HTR-8/SVneo (cell line): ENCODE data around the gene ARHGAP19.

ENCODE experiments used
- DNase-seq: peaks from one replicate; pipeline ENCODE4 v3.0.0; 2011; ENCODE audit warnings: low spot score, mixed read lengths; ENCODE audit not compliant: insufficient read length
- FAIRE-seq: peaks from 2 replicates; lab custom pipeline; 2011; peaks lifted over from hg19 to GRCh38; lab: Jason Lieb, UNC

Gene ARHGAP19

DNA sequence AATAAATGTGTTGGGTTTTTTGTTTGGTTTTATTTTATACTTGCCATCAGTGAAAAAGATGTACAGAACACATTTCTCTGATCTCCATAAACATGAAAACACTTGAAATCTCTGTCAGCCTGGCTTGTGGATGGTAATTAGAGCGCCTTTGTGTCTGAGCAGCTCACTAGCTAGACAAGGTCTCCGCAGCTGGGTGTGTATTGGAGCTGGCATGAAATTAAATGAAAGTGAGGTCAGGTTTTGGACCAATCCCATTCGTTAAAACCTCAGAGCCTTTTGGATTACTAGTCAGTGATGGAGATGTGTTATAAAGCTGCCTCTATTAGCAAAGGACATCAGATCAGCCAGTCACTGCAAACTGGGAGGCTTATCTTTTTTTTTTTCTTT, 29.4 kb upstream of the ARHGAP19 start:
- FAIRE-seq (no peak), DNase-seq (no peak)

DNA sequence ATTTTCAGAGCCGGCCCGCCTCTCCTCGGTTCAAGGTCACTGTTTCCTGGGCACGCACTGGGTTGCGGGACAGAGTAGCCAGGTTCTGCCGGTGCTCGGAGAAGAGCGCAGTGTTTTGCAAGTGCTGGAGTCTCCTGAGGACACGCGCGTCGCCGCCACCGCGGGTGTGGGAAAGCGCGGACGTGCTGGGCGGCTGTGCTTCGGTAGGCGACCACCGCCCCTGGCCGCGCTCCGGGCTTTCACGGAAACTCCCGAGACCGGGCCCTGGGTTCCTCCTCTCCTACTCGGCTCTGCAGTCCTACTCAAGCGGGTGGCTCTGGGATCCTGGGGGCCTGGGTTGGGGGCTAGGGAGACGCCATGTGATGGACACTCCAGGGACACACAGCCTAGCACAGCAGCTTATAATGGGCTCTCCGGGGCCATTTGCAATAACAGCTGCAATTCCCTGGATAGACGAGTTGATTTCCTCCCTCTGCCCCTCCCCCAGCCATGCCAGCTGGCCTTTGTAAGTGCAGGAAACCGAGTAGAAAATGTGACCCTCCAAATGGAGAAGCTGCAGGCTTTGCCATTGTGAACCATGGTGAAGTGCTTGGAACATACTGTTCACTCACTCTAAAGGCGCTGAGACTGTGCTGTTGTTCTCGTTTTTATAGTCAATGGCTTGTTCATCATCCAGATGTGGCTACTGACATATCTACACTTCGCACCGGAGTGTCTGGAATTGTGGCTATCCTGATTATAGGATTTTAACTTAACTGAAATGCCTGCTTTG, 28.8 kb upstream of the ARHGAP19 start:
- no peak for DNase-seq
- no peak for FAIRE-seq

DNA sequence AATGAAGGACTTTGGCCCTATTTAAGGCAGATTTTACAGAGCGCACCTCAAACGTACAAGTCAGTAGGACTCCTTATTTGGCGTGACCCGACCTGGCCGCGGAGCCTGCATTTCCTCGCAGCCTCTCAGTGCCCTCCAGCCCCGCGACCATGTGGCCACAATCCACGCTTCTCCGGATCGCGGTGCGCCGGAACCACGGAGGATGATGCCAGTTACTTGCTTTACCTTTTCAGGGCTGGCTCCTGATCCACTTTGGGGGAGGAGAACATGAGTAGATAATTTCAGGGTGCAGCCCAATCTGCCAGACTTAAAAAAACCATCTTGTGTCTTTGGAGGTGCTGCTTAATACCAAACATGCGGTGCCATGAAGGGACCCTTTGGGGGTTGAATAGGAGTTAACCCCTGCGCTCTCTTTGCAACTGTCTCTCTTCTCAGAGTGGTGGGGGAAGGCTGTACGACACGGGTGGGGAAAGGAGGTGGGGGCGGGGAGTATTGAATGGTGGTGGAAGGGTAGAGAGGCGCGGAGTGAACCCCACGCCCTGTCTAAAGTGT, 28.1 kb upstream of the ARHGAP19 start:
- DNase-seq (no peak), FAIRE-seq (no peak)

DNA sequence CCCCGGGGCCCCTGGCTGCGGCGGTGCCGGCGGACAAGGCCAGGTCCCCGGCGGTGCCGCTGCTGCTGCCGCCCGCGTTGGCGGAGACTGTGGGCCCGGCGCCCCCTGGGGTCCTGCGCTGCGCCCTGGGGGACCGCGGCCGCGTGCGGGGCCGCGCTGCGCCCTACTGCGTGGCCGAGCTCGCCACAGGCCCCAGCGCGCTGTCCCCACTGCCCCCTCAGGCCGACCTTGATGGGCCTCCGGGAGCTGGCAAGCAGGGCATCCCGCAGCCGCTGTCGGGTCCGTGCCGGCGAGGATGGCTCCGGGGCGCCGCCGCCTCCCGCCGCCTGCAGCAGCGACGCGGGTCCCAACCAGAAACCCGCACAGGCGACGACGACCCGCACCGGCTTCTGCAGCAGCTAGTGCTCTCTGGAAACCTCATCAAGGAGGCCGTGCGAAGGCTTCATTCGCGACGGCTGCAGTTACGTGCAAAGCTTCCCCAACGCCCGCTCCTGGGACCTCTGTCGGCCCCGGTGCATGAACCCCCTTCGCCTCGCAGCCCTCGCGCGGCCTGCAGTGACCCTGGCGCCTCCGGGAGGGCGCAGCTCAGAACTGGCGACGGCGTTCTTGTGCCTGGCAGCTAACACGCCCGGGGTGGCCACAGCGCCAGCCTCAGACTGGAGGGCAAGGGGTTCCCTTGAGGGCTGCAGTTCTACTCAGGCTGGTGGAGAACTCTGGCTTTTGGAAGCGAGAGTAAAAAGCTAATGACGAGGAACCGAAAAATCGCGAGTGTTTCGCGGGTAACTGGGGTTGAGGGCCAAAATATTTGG, 27.4 kb upstream of the ARHGAP19 start:
- DNase-seq (no peak), FAIRE-seq (no peak)

DNA sequence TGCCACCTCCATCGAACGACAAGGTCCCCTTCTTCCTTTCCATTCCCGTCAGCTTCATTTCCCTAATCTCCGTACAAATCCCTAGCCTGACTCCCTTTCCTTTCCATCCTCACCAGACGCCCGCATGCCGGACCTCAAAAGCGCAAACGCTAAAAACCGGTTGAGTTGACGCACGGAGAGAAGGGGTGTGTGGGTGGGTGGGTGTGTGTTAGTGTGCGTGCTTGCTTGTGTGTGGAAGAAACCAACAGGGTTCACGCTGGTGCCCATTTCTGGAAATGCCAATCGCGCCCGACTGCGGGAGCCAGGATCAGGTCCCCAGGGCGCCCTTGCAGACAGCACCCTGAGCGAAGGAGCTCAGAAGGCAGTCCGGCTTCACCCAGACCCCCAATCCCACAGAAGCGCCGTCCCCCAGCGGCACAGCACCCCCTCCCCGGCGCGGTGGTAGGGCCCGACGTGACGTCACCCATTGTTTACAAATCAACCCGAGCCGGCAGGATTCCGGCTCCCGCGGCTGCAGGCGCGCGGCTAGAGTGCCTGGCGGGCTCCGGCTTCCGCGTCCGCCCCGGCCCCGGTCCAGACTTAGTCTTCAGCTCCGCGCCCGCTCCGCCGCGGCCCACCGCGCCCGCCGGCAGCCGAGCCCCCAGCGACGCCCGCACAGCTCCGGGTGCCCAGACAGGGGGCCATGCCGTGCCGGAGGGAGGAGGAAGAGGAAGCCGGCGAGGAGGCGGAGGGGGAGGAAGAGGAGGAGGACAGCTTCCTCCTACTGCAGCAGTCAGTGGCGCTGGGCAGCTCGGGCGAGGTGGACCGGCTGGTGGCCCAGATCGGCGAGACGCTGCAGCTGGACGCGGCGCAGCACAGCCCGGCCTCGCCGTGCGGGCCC, 26.6 kb upstream of the ARHGAP19 start, which contains the start of gene FRAT1:
Gene FRAT1 (plus strand): TSS at position 500 of the 880 bp plus-strand sequence. CDS start 183 bp downstream, at position 683.
- peak; percentile 83 for DNase-seq

DNA sequence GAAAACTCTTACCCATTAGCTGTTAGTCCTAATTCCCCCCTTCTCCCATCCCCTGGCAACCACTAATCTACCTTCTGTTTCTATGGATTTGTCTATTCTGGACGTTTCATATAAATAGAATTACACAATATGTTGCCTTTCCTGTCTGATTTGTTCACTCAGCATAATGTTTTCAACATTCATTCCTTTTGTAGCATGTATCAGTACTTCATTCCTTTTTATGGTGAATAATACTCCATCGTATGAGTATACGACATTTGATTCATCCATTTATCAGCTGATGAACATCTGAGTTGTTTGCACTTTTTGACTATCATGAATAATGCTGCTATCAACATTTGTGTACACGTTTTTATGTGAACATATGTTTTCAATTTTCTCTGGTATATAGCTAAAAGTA, 22.2 kb upstream of the ARHGAP19 start:
- no peak for FAIRE-seq
- DNase-seq = no peak

More for the DNA sequence above, 26.6 kb upstream of the ARHGAP19 start, which contains the start of gene FRAT1:
- FAIRE-seq = peak; percentile 93

DNA sequence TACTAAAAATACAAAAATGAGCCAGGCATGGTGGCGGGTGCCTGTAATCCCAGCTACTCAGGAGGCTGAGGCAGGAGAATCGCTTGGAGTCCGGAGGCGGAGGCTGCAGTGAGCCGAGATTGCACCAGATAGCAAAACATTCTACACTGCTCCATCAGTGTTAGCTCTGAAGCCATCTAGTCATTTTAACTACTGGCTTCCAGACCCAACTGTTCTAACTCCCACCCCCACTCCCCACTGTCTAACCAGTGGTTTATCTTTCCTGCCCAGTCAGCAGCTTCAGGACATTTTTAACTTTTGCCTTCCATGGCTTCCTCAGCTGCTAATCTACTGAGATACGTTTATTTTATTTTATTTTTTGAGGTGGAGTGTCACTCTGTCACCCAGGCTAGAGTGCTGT, 20.5 kb upstream of the ARHGAP19 start:
- DNase-seq (no peak), FAIRE-seq (no peak)

DNA sequence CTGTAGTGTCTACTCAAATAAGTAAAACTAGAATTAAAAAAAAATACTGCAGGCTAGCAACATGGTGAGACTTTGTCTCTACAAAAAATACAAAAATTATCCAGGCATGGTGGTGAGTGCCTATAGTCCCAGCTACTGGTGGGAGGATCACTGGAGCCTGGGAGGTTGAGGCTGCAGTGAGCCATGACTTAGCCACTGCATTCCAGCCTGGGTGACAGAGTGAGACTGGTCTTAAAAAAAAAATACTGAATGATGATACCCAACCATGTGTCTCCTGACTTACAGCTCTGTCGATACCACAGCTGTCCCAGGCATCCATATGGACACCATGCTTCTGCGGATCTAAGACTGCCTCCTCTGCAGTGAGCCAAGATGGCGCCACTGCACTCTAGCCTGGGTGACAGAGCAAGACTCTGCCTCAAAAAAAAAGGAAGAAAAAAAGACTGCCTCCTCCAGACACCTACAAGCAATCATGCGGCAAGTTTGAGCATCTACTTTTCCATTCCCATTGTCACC, 18.7 kb upstream of the ARHGAP19 start:
- no peak for DNase-seq
- FAIRE-seq = no peak

DNA sequence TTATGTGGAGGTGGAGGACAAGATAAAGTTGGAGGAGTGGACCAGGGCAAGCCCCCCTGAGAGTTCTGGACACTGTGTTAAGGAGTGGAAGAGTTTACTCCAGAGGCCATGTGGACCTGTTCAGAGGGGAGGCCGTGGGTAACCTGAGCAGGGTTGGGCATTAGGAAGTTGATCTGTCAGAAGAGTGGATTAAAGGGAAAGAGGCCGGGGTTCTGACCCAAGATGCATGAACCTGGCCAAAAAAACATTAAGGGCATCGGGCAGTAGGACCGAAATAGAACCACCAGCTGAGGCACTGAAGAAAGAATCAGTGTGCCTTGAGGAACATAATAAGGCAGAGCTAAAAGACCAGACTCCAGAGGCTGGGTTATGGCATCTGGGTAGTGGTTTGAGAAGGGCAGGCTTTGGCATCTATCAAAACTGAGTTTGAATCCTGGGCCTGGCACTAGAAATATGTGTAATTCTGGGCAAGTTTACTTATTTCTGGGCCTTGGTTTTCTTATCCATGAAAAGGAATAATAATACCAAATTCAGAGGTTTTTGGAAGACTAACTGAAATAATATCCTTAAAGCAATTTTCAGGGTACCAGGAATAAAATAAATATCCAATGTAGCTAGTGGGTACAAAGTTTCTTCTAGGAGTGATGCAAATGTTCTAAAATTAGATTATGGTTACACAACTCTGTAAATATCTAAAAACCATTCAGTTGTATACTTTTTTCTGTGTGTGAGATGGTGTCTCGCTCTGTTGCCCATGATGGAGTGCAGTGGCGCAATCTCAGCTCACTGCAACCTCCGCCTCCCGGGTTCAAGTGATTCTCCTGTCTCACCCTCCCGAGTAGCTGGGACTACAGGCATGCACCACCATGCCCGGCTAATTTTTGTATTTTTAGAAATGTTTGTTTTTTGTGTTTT, 15.7 kb upstream of the ARHGAP19 start:
- DNase-seq (no peak), FAIRE-seq (no peak)

DNA sequence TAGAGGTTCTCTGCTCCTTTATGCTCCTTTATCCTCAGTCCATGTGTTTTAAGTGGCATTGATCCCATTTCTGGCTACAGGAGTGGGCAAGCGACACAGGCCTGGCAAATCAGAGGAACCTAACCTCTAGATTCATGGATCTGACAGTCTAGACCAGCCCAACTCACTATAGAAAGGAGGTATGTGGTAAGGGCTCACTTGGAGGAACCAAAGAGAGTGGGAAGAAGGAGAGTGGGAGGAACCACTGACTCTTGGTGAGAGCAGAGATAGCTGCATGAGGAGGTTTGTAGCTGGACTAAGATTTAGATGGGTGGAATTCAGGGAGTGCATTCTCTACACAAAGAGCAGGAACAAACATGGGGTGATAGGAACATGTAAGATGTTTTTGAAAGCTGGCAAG, 15.0 kb upstream of the ARHGAP19 start:
- FAIRE-seq = no peak

DNA sequence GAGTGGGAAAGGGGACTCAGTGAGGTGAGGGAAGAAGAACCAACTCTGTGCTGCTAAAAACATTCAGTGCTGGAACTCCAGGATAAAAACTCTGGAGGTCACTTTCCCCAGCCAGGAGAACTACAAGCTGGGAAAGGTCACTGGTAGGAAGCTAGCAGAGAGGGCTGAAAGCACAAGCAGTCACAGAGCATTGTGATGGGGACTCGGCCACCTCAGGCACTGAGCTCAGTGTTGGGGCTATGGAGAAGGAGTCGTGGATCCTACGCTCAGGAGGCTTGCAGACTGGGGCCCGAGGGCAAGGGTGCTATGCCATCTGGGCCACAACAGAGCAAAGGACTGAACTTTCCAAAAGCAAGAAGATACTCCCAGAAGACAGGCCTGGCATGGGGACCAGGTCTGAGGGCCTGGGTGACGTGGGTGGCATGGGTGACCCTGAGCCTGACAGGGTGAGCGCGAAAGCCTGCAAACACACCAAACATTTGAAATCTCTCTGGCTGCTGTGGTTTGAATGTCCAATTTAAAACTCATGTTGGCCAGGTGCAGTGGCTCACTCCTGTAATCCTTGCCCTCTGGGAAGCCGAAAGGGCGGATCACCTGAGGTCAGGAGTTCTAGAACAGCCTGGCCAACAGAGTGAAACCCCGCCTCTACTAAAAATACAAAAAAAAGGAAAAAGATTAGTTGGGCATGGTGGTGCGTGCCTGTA, 9.8 kb upstream of the ARHGAP19 start:
- FAIRE-seq = no peak
- DNase-seq = no peak

More for the DNA sequence above, 15.0 kb upstream of the ARHGAP19 start:
- no peak for DNase-seq

DNA sequence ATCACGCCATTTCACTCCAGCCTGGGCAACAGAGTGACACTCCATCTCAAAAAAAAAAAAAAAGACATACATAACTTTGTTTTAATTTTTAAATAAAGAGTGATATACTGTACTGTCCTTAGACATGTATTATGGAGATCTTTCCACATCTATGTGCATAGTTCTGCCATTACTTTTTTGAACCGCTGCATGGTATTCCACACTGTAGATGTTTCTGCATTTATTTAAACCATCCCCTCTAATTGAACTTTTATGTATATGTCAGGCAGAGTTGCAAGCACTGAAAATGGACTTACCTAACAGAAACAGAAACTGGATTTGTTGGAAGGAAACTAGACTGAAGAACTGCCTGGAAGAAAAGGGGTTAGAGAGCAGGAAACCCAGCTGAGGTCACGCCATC, 8.5 kb upstream of the ARHGAP19 start:
- FAIRE-seq (no peak), DNase-seq (no peak)

DNA sequence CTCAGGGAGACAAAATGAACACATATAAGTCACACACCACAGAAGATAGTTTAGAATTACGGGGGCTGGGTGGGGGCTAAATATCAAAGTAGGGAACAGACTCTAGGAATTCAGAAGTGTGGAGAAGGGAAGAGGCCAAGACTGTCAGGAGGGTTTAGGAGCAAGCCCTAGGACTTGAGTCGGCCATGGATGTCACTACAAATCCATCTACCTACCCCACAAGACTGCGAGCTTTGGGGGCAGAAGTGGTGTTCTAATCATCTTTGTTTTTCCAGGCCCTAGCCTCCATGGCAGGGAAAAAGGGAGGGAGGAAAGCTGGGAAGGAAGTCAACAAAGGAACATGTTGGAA, 5.8 kb upstream of the ARHGAP19 start:
- DNase-seq (no peak), FAIRE-seq (no peak)

DNA sequence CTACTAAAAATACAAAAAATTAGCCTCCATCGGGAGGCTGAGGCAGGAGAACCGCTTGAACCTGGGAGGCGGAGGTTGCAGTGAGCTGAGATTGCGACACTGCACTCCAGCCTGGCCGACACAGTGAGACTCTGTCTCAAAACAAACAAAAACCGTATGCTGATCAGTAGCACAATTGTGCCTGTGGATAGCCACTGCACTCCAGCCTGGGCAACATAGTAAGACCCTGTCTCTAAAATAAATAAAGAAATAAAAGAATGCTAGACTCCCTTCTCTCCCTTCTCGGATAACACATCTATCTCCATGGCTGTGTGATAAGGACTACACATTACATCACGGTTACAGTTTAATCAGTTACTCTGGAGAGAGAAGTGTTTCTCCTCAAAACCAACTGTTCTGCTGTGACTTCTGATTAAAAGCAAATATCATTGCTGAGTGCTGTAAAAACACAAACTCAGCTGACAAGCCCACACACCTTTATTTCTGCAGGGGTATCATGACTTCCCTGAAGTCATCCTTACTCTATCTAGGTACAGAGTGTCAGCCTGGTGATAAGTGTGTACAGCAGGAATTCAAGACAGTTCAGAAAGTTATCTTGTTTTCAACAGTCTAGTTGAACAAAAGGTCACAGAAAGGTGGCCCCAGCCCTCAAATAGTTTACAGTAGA, 5.3 kb upstream of the ARHGAP19 start:
- DNase-seq (no peak), FAIRE-seq (no peak)

DNA sequence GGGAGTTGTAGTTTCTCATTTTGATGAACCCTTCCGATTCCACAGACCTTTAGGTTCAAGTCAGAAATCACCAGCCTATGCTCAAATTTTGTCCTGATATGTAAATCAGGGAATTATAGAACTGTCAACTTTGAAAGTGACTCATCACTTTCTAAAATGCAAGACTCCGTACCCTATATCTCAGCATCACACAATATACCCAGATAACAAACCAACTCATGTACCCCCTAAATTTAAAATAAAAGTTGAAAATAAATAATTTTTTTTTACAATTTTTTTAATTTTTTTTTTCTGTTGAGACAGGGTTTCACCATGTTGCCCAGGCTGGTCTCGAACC, 393 bp upstream of the ARHGAP19 start:
- FAIRE-seq (no peak), DNase-seq (no peak)

DNA sequence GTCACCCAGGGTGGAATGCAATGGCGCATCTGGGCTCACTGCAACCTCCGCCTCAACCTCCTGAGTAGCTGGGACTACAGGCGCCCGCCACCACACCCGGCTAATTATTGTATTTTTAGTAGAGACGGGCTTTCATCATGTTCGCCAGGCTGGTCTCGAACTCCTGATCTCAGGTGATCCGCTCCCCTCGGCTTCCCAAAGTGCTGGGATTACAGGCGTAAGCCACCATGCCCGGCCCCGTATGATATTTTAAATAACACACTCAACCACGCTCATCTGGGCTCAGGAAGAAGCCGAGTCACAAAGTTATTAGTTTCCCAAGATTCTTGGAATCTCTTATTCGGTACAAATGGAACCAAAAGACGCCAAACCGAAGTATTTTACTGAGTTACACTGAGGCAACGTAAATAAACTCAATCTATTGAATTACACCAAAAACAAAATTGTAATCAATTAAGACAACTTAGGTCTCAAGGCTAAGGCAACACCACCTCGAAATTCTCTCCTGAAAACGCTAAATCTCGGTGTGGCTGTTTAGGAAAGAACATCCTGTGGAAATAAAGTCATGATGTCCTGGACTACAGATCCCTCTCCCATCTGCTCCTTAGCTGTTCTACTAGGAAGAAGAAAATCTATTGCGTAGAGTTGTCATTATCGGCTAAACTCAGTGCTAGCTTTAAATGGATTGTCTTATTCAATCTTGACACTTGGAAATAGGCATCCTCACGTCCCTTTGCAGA, 910 bp downstream of the ARHGAP19 start:
- FAIRE-seq (no peak), DNase-seq (no peak)
